NT2/D1 (cell line): ENCODE data around the gene ECHDC3.

Source experiments
- YY1 ChIP-seq: IDR thresholded peaks from 2 replicates; pipeline ENCODE4 v1.6.1; 2011; ENCODE audit not compliant: insufficient read length, insufficient read depth
- ZNF274 ChIP-seq: IDR thresholded peaks from 2 replicates; pipeline ENCODE4 v1.6.1; 2011; ENCODE audit warnings: mild to moderate bottlenecking, low read depth, low read length

DNA sequence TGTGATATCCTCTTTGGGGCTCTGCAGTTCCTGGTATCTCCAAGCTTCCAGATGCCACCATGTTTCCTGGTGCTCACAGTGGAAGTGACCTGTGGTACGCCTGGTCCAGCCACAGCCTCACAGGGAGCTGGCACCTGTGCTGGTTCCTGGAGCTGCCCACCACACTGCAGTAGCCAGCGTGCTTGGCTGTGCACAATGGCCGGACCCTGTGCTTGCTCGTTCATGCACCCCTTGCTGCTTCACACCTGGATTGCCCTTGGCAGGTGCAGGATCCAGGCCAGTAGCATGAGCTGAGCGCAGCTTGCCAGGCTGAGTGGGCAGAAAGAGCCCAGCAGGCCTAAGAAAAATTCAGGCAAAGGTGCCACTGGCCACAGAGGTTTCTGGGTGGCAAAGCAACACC is 11.4 kb upstream of the ECHDC3 start:
- no peak for TF ChIP-seq YY1
- TF ChIP-seq ZNF274 = no peak
